ENCODE measurements around the gene SPIRE1.
"Not testable (repeated sequence)": the region's sequence is repeated elsewhere in the genome, so short reads cannot be mapped to it uniquely, and the experiment has no call there.

SPIRE1 gene

DNA sequence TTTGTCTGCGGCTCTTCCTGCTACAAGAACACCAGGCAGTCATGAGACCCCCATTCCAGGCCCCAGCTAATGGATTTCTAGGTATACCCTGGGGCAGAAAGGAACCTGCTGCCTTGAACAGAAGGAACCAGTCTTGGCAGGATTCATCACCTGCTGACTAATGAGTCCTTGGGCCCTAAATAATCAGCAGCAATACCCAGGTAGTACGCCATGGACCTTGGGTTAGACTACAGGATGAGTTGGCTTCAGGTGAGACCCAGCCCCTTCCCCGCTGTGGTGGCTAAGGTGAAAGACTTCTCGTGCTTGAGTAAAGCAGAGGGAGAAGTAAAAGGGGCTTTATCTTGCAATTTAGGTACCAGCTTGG lies 105.0 kb downstream of the SPIRE1 start:
- no peak for DNase-seq

DNA sequence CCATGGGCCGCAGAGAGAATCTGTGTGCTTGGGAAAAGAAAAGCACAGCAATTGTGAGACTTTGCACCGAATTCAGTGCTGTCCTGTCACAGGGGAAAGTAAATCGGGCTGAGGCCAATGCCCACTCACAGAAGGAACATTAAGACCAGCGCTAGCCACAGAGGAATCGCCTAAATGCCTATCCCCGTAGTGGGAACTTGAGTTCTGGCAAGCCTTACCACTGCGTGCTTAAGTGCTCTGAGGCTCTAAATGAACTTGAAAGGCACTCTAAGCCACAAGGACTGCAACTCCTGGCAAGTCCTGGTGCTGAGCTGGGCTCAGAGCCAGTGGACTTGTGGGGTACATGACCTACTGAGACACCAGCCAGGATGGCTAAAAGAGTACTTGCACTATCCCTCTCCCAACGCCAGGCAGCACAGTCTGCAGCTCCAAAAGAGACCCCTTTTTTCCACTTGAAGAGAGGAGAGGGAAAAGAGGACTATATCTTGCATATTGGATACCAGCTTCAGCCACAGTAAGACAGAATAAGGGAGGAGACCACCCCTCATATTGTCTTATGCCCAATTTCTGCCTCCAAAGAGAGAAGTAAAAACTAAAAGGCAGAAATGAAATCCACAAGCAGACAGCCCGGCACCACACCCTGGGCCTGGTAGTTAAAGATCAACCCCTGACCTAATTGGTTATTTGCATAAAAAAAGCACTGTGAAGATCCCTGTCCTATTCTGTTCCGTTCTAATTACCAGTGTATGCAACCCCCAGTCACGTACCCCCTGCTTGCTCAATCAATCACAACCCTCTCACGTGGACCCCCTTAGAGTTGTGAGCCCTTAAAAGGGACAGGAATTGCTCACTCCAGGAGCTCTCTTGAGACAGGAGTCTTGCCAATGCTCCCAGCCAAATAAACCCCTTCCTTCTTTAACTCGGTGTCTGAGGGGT lies 105.7 kb downstream of the SPIRE1 start:
- DNase-seq, result not testable (repeated sequence)

DNA sequence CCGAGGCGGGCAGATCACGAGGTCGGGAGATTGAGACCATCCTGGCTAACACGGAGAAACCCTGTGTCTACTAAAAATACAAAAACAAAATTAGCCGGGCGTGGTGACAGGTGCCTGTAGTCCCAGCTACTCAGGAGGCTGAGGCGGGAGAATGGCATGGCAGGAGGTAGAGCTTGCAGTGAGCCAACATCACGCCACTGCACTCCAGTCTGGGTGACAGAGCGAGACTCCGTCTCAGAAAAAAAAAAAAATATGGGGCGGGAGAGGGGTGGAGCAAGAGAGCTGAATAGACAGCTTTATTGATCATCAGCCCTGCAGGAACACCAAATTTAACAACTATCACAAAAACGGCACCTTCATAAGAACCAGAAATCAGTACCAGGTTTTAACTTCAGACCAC lies 106.4 kb downstream of the SPIRE1 start:
- DNase-seq, result not testable (repeated sequence)

DNA sequence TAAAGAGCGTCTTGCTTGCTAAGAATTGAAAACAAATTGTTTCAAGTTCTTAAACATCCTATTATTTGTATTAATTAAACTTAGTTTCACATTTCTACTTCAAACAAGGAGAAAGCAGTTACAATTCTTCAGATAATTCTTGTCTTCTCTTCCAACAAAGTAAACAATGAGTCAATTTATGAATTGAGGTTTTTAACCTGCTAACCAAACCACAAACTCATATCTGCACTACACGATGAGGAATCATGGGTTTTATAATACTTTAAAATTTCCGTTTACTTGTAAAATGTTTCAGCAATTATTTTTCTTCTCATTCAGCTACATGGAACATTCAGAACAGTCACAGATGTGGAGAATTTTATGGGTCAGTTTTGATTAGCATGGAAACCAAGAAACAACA lies 114.2 kb downstream of the SPIRE1 start:
- no peak for DNase-seq

DNA sequence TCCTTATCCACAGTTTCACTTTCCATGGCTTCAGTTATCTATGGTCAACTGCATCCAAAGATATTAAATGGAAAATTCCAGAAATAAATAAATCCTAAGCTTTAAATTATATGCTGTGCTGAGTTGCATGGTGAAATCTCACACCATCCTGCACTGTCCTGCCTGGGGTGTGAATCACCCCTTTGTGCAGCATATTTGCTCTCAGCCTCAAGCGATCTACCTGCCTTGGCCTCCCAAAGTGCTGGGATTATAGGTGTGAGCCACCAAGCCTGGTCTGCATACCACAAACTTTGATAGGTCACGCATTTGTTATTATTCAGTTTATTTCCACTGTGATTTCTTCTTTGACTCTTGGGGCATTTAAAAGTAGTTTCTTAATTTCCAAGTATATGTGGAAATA lies 117.2 kb downstream of the SPIRE1 start:
- no peak for DNase-seq

DNA sequence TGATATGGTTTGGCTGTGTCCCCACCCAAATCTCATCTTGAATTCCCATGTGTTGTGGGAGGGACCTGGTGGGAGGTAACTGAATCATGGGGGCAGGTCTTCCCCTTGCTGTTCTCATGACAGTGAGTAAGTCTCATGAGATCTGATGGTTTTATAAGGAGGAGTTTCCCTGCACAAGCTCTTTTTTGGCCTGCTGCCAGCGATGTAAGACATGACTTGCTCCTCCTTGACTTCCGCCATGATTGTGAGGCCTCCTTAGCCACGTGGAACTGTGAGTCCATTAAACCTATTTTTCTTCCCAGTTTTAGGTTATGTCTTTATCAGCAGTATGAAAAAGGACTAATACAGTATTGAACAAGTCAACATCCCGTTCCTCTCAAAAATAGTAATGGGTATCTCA lies 118.7 kb downstream of the SPIRE1 start:
- DNase-seq, result peak in 1 of 2 donors; percentile 53

DNA sequence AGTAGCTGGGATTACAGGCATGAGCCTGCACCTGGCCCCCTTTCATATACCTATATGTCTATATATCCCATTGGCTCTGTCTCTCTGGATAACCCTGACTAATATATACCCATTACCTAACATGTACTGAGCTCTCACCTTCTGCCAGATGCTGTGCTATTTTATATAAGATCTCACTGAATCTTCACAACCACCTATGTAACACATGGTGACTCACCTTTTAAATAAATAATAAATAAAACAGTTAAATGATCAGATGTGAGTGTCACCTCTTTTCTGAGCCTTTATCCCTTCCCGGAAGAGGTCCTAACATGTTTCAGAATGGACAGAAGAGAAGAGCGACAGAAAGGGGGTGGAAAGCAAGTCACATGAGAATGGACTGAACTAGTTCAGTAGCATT lies 123.1 kb downstream of the SPIRE1 start:
- no peak for DNase-seq

DNA sequence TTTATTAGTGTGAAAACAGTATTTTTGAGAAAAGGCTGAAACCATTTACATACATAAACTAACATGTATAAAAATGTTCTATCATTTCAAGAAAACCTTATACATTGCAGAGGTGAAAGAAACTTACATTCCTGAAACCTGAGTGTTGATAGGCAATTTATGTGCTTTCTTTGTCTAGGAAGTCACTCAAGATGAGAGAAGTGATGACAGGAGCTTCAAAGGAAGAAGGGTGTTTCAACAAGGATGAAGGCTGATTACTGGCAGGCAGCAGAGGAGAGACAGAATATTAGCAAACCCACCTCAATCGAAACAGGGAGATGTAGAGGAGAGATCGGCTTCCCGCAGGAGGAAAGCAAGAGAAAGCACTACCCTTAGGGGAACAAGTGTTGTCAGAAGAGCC lies 125.2 kb downstream of the SPIRE1 start:
- DNase-seq, result no peak

DNA sequence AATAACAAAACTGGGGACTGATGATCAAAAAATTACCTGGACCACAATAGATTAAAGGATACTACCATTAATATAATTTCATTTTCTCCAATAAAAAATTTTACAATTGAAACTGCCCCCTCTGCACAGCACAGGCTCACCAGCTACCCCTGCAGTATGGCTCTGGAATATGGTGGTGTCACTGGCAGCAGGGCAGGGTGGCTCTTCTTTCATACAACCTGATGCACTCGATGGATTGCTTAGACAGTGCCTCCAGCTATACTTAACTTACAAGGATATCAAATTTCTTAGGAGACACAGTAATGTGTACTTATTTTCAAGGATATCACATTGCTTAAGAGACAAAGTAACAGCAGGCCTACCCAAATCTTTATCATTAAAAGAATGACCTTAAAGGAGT lies 126.2 kb downstream of the SPIRE1 start:
- DNase-seq, result no peak

DNA sequence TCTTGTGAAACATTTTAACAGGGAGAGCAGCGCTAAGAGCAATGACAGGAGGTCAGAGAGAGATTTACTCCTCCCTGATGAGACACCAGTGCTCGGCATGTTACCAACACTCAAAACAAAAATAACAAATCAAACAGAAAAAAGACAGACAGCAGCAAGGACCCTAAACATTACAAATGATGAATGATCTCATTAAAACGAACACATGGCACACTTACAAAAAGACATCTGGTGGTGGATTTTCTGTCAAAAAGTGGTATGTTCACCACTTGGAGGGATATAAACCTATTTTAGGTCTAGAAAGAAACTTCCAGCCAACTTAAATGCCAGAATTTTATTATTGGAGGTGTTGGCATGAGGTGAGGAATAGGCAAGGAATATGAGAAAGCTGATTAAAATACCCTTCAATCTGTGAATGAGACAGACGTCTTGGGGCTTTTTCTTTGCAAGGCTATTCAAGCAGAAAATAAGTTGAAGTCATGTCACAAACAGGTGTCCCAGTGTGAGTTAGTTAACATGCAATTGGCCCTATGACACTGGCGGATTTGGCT lies 137.4 kb downstream of the SPIRE1 start:
- DNase-seq, result no peak

DNA sequence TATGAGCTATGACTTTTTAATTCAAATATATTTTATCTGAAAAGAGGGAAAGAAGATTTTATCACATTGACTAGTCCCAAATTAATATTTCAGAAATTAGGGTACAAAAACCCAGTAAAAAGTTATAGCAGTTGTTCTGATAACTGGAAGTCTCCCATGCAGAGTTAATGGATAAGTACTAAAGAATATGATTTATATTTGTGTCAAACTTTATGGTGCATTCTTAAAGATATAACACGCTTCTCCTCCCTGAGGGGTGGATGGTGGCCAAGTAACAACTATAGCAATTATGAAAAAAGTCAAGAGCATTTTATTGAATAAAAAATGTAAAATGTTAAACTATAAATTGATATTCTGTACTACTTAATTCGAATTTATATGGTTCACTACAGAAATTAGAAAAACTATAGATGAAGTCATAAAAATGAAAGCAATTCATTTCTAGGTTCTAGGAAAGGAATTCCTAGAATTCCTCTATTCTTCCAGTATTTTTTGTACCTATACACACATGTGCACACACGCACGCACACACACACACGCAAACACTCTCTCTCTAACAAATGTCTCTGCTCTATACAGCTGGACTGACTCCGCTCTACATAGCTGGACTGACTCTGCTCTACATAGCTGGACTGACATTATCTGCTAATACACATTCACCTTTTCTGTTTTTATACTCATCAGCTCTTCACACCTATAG lies 138.9 kb downstream of the SPIRE1 start:
- no peak for DNase-seq

DNA sequence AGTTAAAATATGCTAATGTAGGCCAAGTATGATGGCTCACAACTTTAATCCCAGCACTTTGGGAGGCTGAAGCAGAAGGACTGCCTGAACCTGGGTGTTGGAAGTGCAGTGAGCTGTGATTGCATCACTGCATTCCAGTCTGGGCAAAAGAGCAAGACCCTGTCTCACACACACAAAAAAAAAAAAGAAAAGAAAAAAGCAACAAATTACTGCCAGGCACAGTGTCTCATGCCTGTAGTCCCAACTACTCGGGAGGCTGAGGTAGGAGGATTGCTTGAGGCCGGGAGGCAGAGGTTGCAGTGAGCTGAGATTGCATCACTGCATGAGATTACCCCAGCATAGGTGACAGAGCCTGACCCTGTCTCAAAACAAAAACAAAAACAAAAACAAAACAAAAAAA lies 139.6 kb downstream of the SPIRE1 start:
- no peak for DNase-seq

DNA sequence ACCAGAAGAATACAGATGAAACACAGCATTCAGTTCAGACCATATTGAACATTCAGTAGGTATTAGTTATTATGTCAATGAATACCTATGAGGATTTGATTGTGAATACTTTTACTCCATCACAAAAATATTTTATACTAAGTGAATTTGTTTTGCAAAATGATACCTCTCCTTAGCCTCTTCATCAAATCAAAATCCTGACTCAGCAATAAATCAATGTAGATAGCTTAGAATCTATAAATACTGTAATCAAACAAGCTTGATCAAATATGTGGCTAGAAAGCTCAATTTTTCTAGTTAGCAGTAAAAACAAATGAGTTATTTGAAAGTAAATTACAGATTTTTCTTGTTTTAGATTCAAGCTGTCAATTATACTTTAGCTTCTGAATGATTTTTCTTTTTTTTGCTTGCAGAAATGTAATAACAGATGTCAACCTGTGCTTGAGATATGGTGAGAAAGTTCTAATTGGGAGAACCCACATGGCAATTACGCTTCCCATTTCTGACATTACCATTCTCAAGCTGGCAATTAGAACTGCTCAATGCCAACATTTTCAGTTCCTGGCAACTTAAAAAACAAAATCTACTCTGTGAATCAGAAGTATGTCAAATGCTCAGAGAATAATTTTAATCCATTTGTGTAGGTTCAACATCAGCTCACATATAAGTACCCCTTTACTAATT lies 140.6 kb downstream of the SPIRE1 start:
- DNase-seq, result no peak

DNA sequence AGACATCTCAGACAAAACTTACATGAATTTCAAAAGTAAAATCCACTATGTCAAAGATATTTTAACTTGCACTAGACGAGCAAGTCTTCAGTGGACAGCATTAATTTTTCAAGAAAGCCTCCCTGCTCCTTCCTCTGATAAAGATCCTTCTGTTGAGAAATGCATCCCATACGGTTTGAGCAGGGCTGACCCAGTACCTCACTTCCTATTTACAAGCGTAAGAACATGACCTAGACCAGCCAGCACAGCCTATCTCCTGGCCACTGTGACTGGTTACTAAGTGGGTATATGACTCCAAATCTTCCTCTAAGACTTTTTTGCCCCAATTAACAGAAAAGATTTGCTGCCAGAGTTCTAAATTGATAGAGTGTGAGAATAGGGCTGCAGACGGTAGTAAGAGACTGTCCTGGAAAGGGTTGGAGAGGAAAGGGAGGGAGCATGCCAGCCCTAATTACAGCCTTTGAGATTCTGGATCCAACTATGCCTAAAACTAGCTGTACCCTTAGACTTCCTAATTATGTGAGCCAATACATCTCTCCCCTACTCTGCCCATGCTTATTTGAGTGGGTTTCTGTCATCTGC lies 141.8 kb downstream of the SPIRE1 start:
- peak in 1 of 2 donors; percentile 20 for DNase-seq

DNA sequence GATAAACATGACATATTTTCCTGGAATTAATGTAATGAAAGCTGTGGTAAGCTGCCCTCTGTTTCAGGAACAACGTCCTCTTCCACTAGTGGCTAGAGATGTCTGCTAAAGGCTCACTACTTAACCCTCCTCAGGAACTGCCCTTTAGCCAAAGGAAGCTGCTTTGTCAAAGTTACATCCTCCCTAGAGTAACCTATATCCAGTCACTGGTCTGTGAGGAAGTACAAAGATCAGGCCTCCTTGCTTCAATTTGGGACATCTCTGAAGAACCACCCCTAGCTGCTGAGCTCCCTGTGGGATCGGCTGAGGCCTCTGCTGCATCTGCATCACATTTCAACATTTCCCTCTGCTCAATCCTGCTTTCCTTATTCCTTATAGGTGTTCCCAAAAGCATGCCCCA lies 142.4 kb downstream of the SPIRE1 start:
- DNase-seq, result no peak

DNA sequence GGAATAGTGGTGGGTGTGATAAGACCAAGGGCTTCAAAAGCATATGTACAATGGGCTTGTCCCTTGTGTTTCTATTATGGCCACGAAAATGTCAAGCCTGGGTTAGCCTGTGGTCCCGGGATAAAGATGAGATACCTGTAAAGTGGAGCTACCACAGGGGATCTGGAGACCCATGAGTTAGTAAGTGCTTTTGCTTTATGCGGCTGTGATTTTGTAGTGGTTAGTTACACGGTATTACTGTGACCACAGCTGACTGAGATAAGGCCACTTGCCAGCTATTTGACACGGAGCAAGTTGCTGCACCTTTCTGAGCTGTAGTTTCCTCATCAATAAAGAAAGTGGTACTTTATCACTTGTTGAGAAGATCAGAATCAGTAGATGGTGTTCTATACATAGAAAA lies 150.9 kb downstream of the SPIRE1 start:
- no peak for DNase-seq

DNA sequence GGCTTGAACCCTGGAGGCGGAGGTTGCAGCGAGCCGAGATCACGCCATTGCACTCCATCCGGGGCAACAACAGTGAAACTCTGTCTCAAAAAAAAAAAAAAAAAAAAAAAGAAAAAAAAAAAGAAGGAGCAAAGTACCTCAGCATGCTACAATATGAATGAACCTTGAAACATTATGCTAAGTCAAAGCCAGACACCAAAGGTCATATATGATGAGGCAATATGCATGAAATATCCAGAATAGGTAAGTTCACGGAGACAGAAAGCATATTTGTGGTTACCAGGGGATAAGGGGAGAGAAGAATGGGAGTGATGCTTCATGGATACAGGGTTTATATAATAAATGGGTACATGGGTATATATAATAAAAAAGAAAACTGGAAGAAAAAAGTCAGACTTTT lies 156.9 kb downstream of the SPIRE1 start:
- no peak for DNase-seq

DNA sequence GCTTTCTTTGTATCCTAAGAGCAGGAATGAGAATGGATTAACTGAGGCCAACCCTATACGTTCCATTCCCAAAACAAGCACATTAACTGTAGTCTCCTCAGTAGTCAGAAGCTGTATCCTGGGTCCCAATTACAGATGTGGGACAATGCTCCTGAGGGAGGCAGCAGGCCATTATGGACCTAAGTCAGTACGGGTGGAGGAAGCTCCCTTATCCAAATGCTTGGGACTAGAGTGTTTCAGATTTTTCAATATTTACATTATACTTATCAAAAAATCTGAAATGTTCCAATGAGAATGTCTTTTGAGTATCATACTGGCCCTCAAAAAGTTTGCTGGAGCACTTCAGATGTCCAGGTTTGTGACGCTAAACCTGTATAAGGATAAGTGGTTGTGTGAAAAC lies 160.1 kb downstream of the SPIRE1 start:
- DNase-seq, result no peak

DNA sequence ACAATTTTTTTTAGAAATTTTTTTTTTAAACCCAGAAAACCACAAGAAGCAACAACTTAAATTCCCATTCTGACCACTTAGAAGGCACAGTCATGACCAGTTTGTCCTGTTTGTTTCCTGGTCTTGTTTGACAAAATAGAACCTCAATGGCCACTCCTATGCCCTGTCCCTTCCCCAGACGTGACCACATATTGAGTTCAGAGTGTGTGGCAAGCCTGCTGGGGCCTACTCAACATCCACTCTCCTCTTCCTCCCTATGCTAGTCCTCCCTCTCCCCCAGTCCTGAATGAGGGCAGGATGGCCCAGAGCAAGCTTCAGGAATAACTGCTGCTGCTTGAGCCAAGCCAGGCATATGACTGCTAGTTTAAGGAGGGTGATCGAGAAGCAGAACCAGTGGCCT lies 160.6 kb downstream of the SPIRE1 start:
- no peak for DNase-seq

DNA sequence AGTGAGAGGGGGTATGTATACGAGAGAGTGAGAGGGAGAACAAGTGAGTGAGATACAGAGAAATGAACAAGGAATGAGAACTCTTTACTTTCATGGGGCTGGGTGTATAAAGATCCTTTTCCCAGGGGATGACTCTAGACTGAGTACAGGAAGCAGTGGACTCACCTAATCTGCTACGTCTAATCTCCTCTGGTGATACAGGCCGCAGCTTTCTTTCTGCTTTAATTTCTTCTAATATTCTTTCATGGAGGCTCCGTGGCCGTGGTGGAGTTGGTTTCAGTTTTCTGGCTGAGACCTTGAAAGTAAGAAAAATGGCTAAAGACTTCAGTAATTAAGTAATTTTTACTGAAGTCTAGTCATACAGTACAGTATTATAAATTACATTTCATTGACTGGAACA lies 165.0 kb downstream of the SPIRE1 start:
- no peak for DNase-seq

DNA sequence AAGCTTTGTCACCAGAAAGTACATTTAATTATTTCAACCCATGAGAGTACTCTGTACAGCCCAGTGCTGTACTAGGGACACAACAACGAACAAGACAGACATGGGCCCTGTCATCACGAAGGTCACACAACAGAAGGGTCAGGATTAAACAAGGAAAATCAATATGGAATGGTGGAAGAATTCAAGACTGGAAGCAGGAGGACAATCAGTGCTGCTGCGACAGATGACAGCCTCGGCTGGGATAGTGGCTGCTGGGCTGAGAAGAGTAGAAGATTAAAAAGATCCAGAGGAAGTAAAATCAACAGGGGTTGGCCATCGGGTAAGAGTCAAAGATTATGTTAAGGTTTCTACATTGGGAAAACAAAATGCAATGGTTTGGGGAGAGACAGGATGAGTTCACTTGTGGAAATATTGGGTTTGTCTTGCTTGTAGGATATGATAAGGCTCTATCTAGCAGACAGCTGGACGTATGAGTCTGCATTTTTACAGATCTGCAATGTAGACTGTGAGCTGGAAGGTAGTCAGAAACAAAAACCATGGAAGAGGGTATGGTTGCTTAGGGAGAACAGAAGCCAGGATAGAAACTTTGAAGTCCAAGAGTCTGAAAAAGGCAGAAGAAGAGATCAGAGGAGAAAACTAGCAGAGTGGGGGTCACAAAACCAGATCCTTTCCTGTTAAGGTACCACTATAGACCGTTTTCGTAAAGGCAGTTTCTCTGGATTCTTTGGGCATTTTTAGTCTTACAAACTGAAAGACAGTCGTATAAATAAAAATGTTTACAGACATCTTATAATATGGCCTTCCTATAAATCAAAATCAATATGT lies 166.1 kb downstream of the SPIRE1 start:
- DNase-seq, result no peak

DNA sequence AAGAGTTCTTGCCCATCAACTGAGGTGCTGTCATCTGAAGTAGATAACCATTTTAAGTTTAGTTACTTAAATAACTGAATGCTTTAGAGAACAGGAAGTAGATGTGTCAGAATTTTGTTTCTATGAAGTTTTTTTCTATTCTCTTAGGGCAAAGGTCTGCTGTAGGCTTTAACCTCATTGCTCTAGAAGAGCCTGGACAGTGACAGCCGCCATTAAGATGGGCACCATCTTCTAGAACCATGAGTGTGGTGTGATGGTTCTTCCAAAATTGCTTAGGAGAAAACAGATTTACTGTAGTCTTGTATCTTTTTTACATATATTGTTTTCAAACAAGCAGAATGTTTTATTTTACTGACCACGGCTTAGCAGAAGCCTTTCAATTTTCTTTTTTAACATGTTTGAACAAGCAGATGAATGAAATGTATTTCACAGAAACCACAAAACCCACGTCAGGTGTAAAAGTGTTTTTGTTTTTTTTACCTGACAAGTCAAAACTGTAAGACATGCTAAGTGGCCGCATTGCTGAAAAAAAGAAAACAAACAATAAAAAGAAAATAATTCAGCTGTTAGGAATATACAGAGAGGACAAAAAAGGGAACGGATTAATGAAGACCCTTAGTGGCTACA lies 172.3 kb downstream of the SPIRE1 start:
- DNase-seq, result no peak
